ENCODE measurements around the gene ARIH1. TPM values are rescaled to one million over a fixed set of nuclear protein-coding genes. Genes with fewer than 3 reads are reported as not detected.

Gene ARIH1
- total RNA-seq, 4 donors from 2014 or later, result 30.6 to 58.6 (median 45.1) TPM

DNA sequence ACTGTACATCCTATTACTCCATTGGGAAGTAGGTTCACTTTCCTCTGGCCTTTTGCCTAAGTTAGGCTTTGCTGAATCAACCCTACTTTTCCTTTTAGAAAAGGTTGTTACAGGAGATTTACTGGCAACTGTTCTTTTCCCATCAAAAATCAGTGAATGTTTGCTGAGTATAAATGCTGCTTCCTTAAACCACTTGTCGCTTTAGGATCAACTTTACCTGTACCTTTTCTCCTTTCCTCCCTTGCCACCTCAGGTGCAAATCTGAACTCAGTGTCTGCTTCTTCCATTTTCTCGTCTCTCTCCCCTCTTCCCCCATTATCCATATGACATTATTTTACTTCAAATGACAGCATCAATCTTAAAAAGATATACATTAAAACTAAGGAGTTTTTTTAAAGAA, 110.9 kb downstream of the ARIH1 start:
- Histone ChIP-seq H3K27me3 (no peaks in the 10 kb centered on the region), H3K36me3 (peaks cover 0 to 55% (median 6%) of the 10 kb centered on the region in 3 donors), H3K4me1 (no peaks in the 10 kb centered on the region), H3K27ac (no peak overlapping the region), H3K9me3 (no peaks in the 10 kb centered on the region), H3K4me3 (no peak overlapping the region)
- no peak for DNase-seq (ENCODE audit: low spot score in 2 of 2)
- TF ChIP-seq EP300 (IDR thresholded peaks at IDR 0.05) (no peak), POLR2A (IDR thresholded peaks at IDR 0.05) (no peak)
- TF ChIP-seq, protein P1, sequence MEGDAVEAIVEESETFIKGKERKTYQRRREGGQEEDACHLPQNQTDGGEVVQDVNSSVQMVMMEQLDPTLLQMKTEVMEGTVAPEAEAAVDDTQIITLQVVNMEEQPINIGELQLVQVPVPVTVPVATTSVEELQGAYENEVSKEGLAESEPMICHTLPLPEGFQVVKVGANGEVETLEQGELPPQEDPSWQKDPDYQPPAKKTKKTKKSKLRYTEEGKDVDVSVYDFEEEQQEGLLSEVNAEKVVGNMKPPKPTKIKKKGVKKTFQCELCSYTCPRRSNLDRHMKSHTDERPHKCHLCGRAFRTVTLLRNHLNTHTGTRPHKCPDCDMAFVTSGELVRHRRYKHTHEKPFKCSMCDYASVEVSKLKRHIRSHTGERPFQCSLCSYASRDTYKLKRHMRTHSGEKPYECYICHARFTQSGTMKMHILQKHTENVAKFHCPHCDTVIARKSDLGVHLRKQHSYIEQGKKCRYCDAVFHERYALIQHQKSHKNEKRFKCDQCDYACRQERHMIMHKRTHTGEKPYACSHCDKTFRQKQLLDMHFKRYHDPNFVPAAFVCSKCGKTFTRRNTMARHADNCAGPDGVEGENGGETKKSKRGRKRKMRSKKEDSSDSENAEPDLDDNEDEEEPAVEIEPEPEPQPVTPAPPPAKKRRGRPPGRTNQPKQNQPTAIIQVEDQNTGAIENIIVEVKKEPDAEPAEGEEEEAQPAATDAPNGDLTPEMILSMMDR (IDR thresholded peaks at IDR 0.05), result no peak
- WGBS, 2 donors, result 91 to 95% methylated on average over 2 of the region's 2 CpGs

DNA sequence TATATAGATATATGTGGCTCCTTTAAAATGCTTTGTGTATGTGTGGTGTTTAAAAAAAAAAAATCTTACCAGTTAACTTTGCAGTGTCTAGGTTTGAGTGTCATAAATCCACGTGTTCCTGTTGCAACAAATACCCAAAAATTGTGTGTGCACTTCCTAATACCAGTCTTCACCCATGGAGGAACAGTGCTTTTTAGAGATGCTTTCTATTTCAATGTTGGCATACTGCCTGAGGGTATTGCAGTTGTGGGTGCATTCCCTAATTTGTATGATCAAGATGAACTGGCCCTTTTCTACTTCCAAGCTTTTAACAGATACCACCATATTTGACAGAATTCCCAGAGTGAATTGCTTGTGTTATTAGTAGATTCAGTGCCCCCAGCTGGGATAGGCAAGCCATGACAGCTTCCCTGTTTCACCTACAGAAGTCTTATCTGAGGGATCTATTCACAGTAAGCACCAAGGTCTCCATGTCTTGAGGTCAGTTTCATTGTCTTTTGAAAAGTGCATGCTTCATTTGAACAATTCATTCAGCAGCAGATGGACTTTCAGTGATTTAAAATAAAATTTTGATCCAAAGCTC, 111.4 kb downstream of the ARIH1 start:
- Histone ChIP-seq H3K4me3 (no peak overlapping the region), H3K4me1 (no peaks in the 10 kb centered on the region), H3K27me3 (no peaks in the 10 kb centered on the region), H3K27ac (no peak overlapping the region), H3K9me3 (no peaks in the 10 kb centered on the region), H3K36me3 (peaks cover 0 to 49% (median 6%) of the 10 kb centered on the region in 3 donors)
- TF ChIP-seq EP300 (IDR thresholded peaks at IDR 0.05) (no peak), POLR2A (IDR thresholded peaks at IDR 0.05) (no peak)
- TF ChIP-seq, protein P1 (IDR thresholded peaks at IDR 0.05), result no peak
- DNase-seq (ENCODE audit: low spot score in 2 of 2), result no peak
- WGBS, 2 donors, result 74 to 87% methylated on average over 1 of the region's 1 CpG

DNA sequence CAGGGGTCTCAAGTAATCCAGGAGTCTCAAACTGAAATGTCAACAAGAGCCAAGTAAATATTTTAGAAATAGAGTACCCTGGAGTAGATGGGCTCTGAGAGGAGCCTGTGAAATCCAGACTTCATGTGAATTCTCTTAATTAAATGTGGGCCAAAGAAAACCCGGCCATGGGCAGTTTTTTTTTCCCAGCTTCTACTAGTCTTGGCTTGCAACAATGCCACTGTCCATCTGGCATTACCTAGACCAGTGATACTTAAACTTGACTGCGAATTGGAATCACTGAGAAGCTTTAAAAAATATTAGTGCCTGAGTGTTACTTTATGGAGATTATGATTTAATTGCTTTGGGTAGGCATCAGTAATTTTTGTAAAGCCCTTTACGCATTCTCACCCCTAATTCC, 114.0 kb downstream of the ARIH1 start:
- Histone ChIP-seq H3K36me3 (peaks cover 0 to 24% (median 0%) of the 10 kb centered on the region in 3 donors), H3K4me3 (no peak overlapping the region), H3K4me1 (no peaks in the 10 kb centered on the region), H3K27me3 (no peaks in the 10 kb centered on the region), H3K27ac (no peak overlapping the region), H3K9me3 (no peaks in the 10 kb centered on the region)
- DNase-seq (ENCODE audit: low spot score in 2 of 2), result no peak
- TF ChIP-seq EP300 (IDR thresholded peaks at IDR 0.05) (no peak), POLR2A (IDR thresholded peaks at IDR 0.05) (no peak)
- TF ChIP-seq, protein P1 (IDR thresholded peaks at IDR 0.05), result no peak
- WGBS, 2 donors, result 96 to 98% methylated on average over 3 of the region's 3 CpGs

DNA sequence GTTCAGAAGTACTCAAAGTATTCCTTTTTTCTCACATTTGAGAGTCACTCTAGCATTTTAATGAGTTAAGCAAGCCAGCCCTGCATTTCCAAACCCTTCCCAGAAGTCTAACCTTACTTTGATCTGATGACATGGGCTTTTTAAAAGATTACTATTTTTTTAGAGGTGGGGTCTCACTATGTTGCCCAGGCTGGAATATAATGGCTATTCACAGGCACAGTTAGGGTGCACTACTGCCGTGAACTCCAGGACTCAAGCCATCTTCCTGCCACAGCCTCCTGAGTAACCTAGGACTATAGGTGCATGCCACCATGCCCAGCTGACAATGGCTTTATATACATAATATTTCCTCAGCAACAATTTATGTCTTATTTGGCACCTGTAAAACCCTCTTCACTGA, 116.3 kb downstream of the ARIH1 start:
- DNase-seq (ENCODE audit: low spot score in 2 of 2), result no peak
- no peak overlapping the region for H3K4me3 ChIP-seq
- H3K4me1 ChIP-seq, result no peaks in the 10 kb centered on the region
- H3K27me3 ChIP-seq, result no peaks in the 10 kb centered on the region
- no peak overlapping the region for H3K27ac ChIP-seq
- WGBS, 2 donors, result 96 to 100% methylated on average over 1 of the region's 1 CpG
- H3K9me3 ChIP-seq, result no peaks in the 10 kb centered on the region
- peaks cover 0 to 3% (median 0%) of the 10 kb centered on the region in 3 donors for H3K36me3 ChIP-seq
- TF ChIP-seq POLR2A (IDR thresholded peaks at IDR 0.05) (no peak), EP300 (IDR thresholded peaks at IDR 0.05) (no peak)
- TF ChIP-seq, protein P1 (IDR thresholded peaks at IDR 0.05), result no peak

GRCh38 chr15:72591361-72591760, 117.2 kb downstream of the ARIH1 start:
- no peak for TF ChIP-seq POLR2A (IDR thresholded peaks at IDR 0.05)
- TF ChIP-seq, protein P1 (IDR thresholded peaks at IDR 0.05), result no peak
- no peak for TF ChIP-seq EP300 (IDR thresholded peaks at IDR 0.05)

More at GRCh38 chr15:72591361-72591760, 117.2 kb downstream of the ARIH1 start:
- Histone ChIP-seq H3K27ac (no peak overlapping the region), H3K27me3 (no peaks in the 10 kb centered on the region), H3K4me3 (no peak overlapping the region), H3K4me1 (no peaks in the 10 kb centered on the region), H3K9me3 (no peaks in the 10 kb centered on the region), H3K36me3 (no peaks in the 10 kb centered on the region)
- WGBS, 2 donors, result 30 to 40% methylated on average over 1 of the region's 1 CpG
- no peak for DNase-seq (ENCODE audit: low spot score in 2 of 2)
